ENCODE results near the gene VEGFA.

GRCh38 chr6:43773980-43774775 lies 4.2 kb downstream of the VEGFA start:
- TF ChIP-seq TARDBP (IDR thresholded peaks at IDR 0.05): no peak
- TF ChIP-seq SP1 (IDR thresholded peaks at IDR 0.05): no peak
- no peak for TF ChIP-seq LEF1 (IDR thresholded peaks at IDR 0.05; ENCODE audit: borderline replicate concordance)
- TF ChIP-seq FOXM1 (IDR thresholded peaks at IDR 0.05; ENCODE audit: borderline replicate concordance): no peak
- no peak for TF ChIP-seq FOXA1 (IDR thresholded peaks at IDR 0.05)
- no peak for TF ChIP-seq SUZ12 (IDR thresholded peaks at IDR 0.05)

All from HEK293T (cell line).